Esophagus squamous epithelium (tissue), 4 donors: ENCODE data around the gene UBE2L5.

Experiments used
- POLR2A ChIP-seq, 4 donors: fragments of 450-650 bp; IDR thresholded peaks; one replicate each; pipeline ENCODE4 v1.6.1; 2017; ENCODE audit warnings: antibody characterized with exemption in 4 of 4, mild to moderate bottlenecking in 4 of 4, moderate library complexity in 3 of 4
- TF ChIP-seq, protein P1 (sequence below), 6 experiments: fragments of 450-650 bp in 4 of 6; fragments of 200-600 bp in 2 of 6; sonication (generic) in 2 of 6; IDR thresholded peaks; one replicate each; pipeline ENCODE4 v1.5.1; 2016 to 2019; ENCODE audit warnings: antibody characterized with exemption in 6 of 6, mild to moderate bottlenecking in 4 of 6, moderate library complexity in 4 of 6

DNA sequence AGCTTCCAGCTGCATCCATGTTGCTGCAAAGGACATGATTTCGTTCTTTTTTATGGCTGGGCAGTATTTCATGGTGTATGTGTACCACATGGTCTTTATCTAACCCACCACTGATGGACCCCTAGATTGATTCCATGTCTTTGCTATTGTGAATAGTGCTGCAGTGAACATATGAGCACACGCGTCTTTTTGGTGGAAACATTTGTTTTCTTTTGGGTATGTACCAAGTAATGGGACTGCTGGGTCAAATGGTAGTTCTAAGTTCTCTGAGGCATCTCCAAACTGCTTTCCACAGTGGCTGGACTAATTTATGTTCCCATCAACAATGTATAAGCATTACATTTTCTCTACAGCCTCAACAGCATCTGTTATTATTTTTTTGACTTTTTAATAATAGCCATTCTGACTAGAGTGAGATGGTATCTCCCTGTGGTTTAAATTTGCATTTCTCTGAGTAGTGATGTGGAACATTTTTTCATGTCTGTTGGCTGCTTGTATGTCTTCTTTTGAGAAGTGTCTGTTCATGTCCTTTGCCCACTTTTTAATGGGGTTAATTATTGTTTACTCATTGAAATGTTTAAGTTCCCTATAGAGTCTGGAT, 6.8 kb upstream of the UBE2L5 start:
- TF ChIP-seq, protein P1, sequence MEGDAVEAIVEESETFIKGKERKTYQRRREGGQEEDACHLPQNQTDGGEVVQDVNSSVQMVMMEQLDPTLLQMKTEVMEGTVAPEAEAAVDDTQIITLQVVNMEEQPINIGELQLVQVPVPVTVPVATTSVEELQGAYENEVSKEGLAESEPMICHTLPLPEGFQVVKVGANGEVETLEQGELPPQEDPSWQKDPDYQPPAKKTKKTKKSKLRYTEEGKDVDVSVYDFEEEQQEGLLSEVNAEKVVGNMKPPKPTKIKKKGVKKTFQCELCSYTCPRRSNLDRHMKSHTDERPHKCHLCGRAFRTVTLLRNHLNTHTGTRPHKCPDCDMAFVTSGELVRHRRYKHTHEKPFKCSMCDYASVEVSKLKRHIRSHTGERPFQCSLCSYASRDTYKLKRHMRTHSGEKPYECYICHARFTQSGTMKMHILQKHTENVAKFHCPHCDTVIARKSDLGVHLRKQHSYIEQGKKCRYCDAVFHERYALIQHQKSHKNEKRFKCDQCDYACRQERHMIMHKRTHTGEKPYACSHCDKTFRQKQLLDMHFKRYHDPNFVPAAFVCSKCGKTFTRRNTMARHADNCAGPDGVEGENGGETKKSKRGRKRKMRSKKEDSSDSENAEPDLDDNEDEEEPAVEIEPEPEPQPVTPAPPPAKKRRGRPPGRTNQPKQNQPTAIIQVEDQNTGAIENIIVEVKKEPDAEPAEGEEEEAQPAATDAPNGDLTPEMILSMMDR (IDR thresholded peaks at IDR 0.05): no peak
- TF ChIP-seq POLR2A (IDR thresholded peaks at IDR 0.05): no peak
